H1 (cell line): ENCODE results near the gene C11orf98. TPM values are rescaled to one million over a fixed set of nuclear protein-coding genes. Genes with fewer than 3 reads are reported as not detected.
A peak's percentile ranks its signal among the peaks of the same experiment; 100 is the strongest.

Experiments used
- ATF3 ChIP-seq: IDR thresholded peaks from 2 replicates; pipeline ENCODE4 v1.6.1; 2011; ENCODE audit warnings: low read depth, mild to moderate bottlenecking, low read length; ENCODE audit not compliant: insufficient read depth
- EGR1 ChIP-seq: IDR thresholded peaks from 2 replicates; pipeline ENCODE4 v1.6.1; 2011; ENCODE audit warnings: low read depth, low read length, borderline replicate concordance
- GABPA ChIP-seq: IDR thresholded peaks from 2 replicates; pipeline ENCODE4 v1.6.1; 2011; ENCODE audit warnings: mild to moderate bottlenecking, low read length, moderate library complexity, borderline replicate concordance; ENCODE audit not compliant: insufficient read depth
- GTF2F1 ChIP-seq: IDR thresholded peaks from 2 replicates; pipeline ENCODE4 v1.6.1; 2012; ENCODE audit warnings: low read depth, low read length, improper control_type of control experiment, borderline replicate concordance
- JUND ChIP-seq: IDR thresholded peaks from 2 replicates; pipeline ENCODE4 v1.6.1; 2011; ENCODE audit warnings: mild to moderate bottlenecking, improper control_type of control experiment, low read length
- KDM4A ChIP-seq: IDR thresholded peaks from one replicate; pipeline ENCODE4 v1.7.1; 2012; ENCODE audit warnings: low read depth, mild to moderate bottlenecking, moderate library complexity, low read length, inconsistent platforms; ENCODE audit not compliant: severe bottlenecking
- MAX ChIP-seq: IDR thresholded peaks from 2 replicates; pipeline ENCODE4 v1.6.1; 2012; ENCODE audit warnings: inconsistent platforms
- POLR2A ChIP-seq, 2 experiments: IDR thresholded peaks; 1 replicate in 1 of 2; 2 replicates in 1 of 2; pipeline ENCODE4 v1.6.1; 2011; ENCODE audit warnings: low read depth in 2 of 2, low read length in 2 of 2, mild to moderate bottlenecking in 2 of 2; ENCODE audit errors: control extremely low read depth in 1 of 2
- POLR2AphosphoS5 ChIP-seq: IDR thresholded peaks from 2 replicates; pipeline ENCODE4 v1.6.1; 2011; ENCODE audit warnings: low read depth, low read length
- RBBP5 ChIP-seq: IDR thresholded peaks from 2 replicates; pipeline ENCODE4 v1.7.1; 2012; ENCODE audit warnings: low read depth, mild to moderate bottlenecking, inconsistent platforms, low read length, moderate library complexity, borderline replicate concordance
- SAP30 ChIP-seq: fragments of 300-600 bp; sonication (generic); IDR thresholded peaks from 2 replicates; pipeline ENCODE4 v1.7.1; 2012; ENCODE audit warnings: low read length, moderate library complexity, mild to moderate bottlenecking, inconsistent platforms; ENCODE audit not compliant: insufficient read depth, insufficient replicate concordance
- SIN3A ChIP-seq, 2 experiments: IDR thresholded peaks in 1 of 2; conservative IDR thresholded peaks in 1 of 2; 2 replicates each; pipeline ENCODE4 v1.6.1; 2011 to 2012; ENCODE audit warnings: low read length in 2 of 2, improper control_type of control experiment in 1 of 2, low read depth in 1 of 2, mild to moderate bottlenecking in 1 of 2
- SP4 ChIP-seq: IDR thresholded peaks from 2 replicates; pipeline ENCODE4 v1.6.1; 2012; ENCODE audit warnings: low read length, inconsistent platforms
- TAF1 ChIP-seq: IDR thresholded peaks from 2 replicates; pipeline ENCODE4 v1.6.1; 2011; ENCODE audit warnings: mild to moderate bottlenecking, low read depth, low read length
- TBP ChIP-seq: IDR thresholded peaks from 2 replicates; pipeline ENCODE4 v1.6.1; 2011; ENCODE audit warnings: low read depth, low read length, improper control_type of control experiment
- YY1 ChIP-seq: IDR thresholded peaks from 2 replicates; pipeline ENCODE4 v1.6.1; 2011; ENCODE audit warnings: low read depth, mild to moderate bottlenecking, low read length
- polyA plus RNA-seq, 7 experiments: library from polyadenylated mRNA; depleted of rRNA in 3 of 7; stranded (reverse) in 5 of 7; unstranded in 2 of 7; fragments of >200 nt in 5 of 7; fragments of 200-250 nt in 2 of 7; gene quantifications; 1 replicate in 5 of 7; 2 replicates in 1 of 7; 4 replicates in 1 of 7; pipeline versions ENCODE4 v1.2.1 to v1.2.3, GENCODE V29; 2011 to 2013; ENCODE audit warnings: missing spikeins in 2 of 7, mixed read lengths in 2 of 7
- total RNA-seq: library from RNA; stranded (reverse); fragmentation: NEBNext Ultra II Directional; extraction: Animal tissue kit (Norgen Biotek cat#: 25700); gene quantifications from 2 replicates; pipeline ENCODE4 v1.2.1, GENCODE V29; 2021
- TF ChIP-seq, protein P1 (sequence below): IDR thresholded peaks from 2 replicates; pipeline ENCODE4 v1.6.1; 2012; ENCODE audit warnings: inconsistent platforms

Gene C11orf98
- total and polyA plus RNA-seq, 2 of the 8 experiments (the other 6 are each of a cell fraction or from before 2014, with no cell fraction given): 68.0 to 171 TPM

DNA sequence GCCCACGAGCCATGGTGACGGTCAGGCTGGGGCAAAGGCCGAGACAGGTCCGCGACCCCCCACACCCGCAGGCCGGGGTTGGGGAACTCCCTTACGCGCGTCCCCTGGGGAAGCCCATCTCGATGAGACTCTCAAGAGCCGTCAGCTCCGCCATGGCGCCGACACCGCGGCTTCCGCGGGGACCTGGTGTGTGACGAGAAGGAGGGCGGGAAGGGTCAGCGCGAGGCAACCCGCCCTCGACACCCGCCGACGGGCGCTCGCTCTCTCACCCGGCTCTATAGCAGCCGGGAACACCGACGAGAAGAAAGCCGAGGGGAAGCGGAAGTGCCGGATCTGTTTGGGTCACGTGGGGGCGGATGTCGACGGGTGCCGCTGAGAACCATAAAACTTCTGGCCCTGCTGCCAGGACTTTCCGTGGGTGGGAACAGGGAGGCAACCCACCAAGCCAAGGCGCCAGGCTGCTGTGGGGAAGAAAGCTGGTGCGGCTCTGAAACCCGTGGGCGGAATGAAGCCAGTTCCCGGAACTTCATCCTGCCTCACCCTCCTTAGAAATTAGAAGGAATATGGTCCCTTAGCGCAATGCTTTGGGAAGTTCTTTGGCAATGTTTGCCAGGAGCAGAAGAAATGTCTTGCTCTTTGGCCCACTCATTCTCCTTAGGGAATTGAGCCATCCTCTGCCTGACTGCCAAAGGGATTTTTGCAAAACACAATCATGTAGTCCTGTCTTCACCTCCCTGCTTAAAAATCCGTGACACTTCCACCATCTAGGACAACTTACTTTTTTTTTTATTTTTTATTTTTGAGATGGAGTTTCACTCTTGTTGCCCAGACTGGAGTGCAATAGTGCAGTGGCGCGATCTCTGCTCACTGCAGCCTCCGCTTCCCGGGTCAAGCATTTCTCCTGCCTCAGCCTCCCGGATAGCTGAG is 14.0 kb upstream of the C11orf98 start, which contains the start of gene UBXN1 (continued):
- TF ChIP-seq JUND (0 out of 2 replicates have a peak, but pooled peaks have one; percentile 12), GABPA (peak; percentile 82; the same call in 1 of the 2 replicates), ATF3 (peak; percentile 88), EGR1 (peak; percentile 80), POLR2AphosphoS5 (peak; percentile 61), YY1 (peak; percentile 52; the same call in 1 of the 2 replicates), POLR2A (IDR thresholded peaks at IDR 0.05; ENCODE audit: control extremely low read depth in 1 of 2, low read depth in 2 of 2, low read length in 2 of 2) (peak; percentile 26 to 79), TBP (peak; percentile 72), RBBP5 (peak; percentile 63; the same call in 1 of the 2 replicates), SP4 (no peak), SIN3A (conservative IDR thresholded peaks at IDR 0.05 in 1 of 2, IDR thresholded peaks at IDR 0.05 in 1 of 2; ENCODE audit: low read depth in 1 of 2, low read length in 2 of 2) (peak; percentile 80 to 92; a peak in 3 of 4 replicates), SAP30 (peak; percentile 34), TAF1 (peak; percentile 80), MAX (peak; percentile 89), KDM4A (peak; percentile 67), GTF2F1 (0 out of 2 replicates have a peak, but pooled peaks have one; percentile 26)
- TF ChIP-seq, protein P1, sequence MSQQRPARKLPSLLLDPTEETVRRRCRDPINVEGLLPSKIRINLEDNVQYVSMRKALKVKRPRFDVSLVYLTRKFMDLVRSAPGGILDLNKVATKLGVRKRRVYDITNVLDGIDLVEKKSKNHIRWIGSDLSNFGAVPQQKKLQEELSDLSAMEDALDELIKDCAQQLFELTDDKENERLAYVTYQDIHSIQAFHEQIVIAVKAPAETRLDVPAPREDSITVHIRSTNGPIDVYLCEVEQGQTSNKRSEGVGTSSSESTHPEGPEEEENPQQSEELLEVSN: peak; percentile 73
